Smooth muscle cell (in vitro differentiated cells): ENCODE results near the gene SRSF12. TPM values are rescaled to one million over a fixed set of nuclear protein-coding genes. Genes with fewer than 3 reads are reported as not detected.
"Not testable (repeated sequence)": the region's sequence is repeated elsewhere in the genome, so short reads cannot be mapped to it uniquely, and the experiment has no call there.

Experiments used
- DNase-seq: peaks from one replicate; lab custom pipeline; 2025; ENCODE audit not compliant: unreplicated experiment; lab: John Stamatoyannopoulos, UW
- H2AFZ ChIP-seq: fragments of 200-600 bp; sonication (generic); 2 replicates; pipeline ENCODE4 v1.6.0; 2016; ENCODE audit warnings: antibody characterized with exemption, low read depth, mild to moderate bottlenecking
- H3F3A ChIP-seq: fragments of 200-600 bp; sonication (generic); 2 replicates; pipeline ENCODE4 v1.6.0; 2017; ENCODE audit warnings: antibody characterized with exemption, low read depth
- H3K27ac ChIP-seq: fragments of 200-600 bp; sonication (generic); 2 replicates; pipeline ENCODE4 v1.5.1; 2016; ENCODE audit warnings: low read depth, mild to moderate bottlenecking
- H3K27me3 ChIP-seq: fragments of 200-600 bp; sonication (generic); 2 replicates; pipeline ENCODE4 v1.6.1; 2016; ENCODE audit warnings: low read depth, mild to moderate bottlenecking
- H3K36me3 ChIP-seq: fragments of 200-600 bp; sonication (generic); 2 replicates; pipeline ENCODE4 v1.5.1; 2016; ENCODE audit warnings: low read depth
- H3K4me1 ChIP-seq: fragments of 200-600 bp; sonication (generic); 2 replicates; pipeline ENCODE4 v1.5.1; 2016; ENCODE audit warnings: low read depth
- H3K4me2 ChIP-seq: fragments of 200-600 bp; sonication (generic); 2 replicates; pipeline ENCODE4 v1.6.0; 2016; ENCODE audit warnings: mild to moderate bottlenecking
- H3K4me3 ChIP-seq: fragments of 200-600 bp; sonication (generic); 2 replicates; pipeline ENCODE4 v1.5.1; 2016; ENCODE audit warnings: mild to moderate bottlenecking
- H3K79me2 ChIP-seq: fragments of 200-600 bp; sonication (generic); 2 replicates; pipeline ENCODE4 v1.6.0; 2016; ENCODE audit warnings: low read depth, mild to moderate bottlenecking
- H3K9ac ChIP-seq: fragments of 200-600 bp; sonication (generic); 2 replicates; pipeline ENCODE4 v1.6.0; 2016; ENCODE audit warnings: low read depth
- H3K9me3 ChIP-seq: fragments of 200-600 bp; sonication (generic); replicated peaks from 2 replicates; pipeline ENCODE4 v1.5.1; 2016; ENCODE audit warnings: low read depth
- H4K20me1 ChIP-seq: fragments of 200-600 bp; sonication (generic); 2 replicates; pipeline ENCODE4 v1.6.0; 2016; ENCODE audit warnings: low read depth
- WGBS: methylation state at CpG from one replicate; pipeline ENCODE4 v1.1.7; 2016; ENCODE audit warnings: low lambda C conversion rate; 5-methylcytosine and 5-hydroxymethylcytosine counted together
- polyA plus RNA-seq: library from polyadenylated mRNA; unstranded; fragments of >200 nt; fragmentation: Nextera tagmentation; extraction: Ambion mirVana; gene quantifications from 2 replicates; pipeline ENCODE4 v1.2.1, GENCODE V29; 2016
- total RNA-seq: library from RNA; depleted of rRNA; stranded (reverse); fragments of >200 nt; gene quantifications from 2 replicates; pipeline ENCODE4 v1.2.3, GENCODE V29; 2014
- TF ChIP-seq, protein P1 (sequence below): fragments of 200-600 bp; sonication (generic); IDR thresholded peaks from 2 replicates; pipeline ENCODE4 v1.5.1; 2017; ENCODE audit warnings: borderline replicate concordance, mild to moderate bottlenecking, antibody characterized with exemption; ENCODE audit not compliant: insufficient read depth, poor library complexity, severe bottlenecking

The SRSF12 gene
- total and polyA plus RNA-seq, 2 experiments from 2014 or later, result 5.6 to 7.2 TPM

DNA sequence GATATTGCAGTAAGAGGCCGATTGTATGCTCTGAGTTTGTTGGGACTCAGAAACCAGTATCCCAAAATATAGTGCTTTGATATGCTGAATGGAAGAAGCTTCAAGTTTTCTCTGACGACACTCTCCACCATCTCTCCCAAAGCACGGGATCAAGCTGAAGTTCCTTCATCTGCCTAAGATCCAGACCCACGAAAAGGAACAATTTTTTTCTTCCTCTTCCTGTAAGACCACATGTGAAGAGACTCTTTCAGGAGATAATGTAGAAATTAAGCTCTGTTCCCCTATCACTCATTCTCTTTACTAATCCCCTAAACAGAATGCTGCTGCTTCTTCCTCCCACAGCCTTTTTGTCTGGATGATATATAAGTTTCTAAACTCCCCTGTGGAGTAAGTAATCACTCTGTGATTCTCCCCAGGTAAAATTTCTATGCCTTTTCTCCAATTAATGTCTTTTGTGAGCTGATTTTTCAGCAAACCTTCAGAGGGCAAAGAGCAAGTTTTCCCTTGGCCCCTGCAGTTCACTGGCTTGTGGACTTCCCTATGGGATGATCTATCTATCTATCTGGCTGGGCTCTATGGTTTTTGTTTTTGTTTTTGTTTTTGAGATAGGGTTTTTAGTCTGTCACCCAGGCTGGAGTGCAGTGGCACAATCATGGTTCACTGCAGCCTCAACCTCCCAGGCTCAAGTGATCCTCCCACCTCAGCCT lies 50.8 kb downstream of the SRSF12 start:
- no peak for DNase-seq
- Histone ChIP-seq H3F3A (no peaks in the 10 kb centered on the region), H3K9me3 (no peaks in the 10 kb centered on the region), H3K36me3 (no peaks in the 10 kb centered on the region), H3K27me3 (no peaks in the 10 kb centered on the region), H3K27ac (no peak overlapping the region), H3K4me3 (no peak overlapping the region), H3K79me2 (no peaks in the 10 kb centered on the region), H3K4me2 (no peak overlapping the region), H3K4me1 (peaks cover 6% of the 10 kb centered on the region), H2AFZ (peak overlapping the region; percentile 75), H3K9ac (no peak overlapping the region), H4K20me1 (no peaks in the 10 kb centered on the region)
- 71% methylated on average over 4 of the region's 4 CpGs for WGBS
- TF ChIP-seq, protein P1, sequence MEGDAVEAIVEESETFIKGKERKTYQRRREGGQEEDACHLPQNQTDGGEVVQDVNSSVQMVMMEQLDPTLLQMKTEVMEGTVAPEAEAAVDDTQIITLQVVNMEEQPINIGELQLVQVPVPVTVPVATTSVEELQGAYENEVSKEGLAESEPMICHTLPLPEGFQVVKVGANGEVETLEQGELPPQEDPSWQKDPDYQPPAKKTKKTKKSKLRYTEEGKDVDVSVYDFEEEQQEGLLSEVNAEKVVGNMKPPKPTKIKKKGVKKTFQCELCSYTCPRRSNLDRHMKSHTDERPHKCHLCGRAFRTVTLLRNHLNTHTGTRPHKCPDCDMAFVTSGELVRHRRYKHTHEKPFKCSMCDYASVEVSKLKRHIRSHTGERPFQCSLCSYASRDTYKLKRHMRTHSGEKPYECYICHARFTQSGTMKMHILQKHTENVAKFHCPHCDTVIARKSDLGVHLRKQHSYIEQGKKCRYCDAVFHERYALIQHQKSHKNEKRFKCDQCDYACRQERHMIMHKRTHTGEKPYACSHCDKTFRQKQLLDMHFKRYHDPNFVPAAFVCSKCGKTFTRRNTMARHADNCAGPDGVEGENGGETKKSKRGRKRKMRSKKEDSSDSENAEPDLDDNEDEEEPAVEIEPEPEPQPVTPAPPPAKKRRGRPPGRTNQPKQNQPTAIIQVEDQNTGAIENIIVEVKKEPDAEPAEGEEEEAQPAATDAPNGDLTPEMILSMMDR, result no peak

DNA sequence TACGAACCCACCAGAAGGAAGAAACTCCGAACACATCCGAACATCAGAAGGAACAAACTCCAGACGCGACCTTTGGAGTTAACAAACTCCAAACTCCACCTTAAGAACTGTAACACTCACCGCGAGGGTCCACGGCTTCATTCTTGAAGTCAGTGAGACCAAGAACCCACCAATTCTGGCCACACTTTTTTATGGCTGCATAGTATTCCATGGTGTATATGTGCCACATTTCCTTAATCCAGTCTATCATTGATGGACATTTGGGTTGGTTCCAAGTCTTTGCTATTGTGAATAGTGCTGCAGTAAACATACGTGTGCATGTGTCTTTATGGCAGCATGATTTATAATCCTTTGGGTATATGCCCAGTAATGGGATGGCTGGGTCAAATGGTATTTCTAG lies 51.8 kb downstream of the SRSF12 start:
- not testable (repeated sequence) for H3K4me3 ChIP-seq, H3K9ac ChIP-seq, H2AFZ ChIP-seq, H3K36me3 ChIP-seq, H4K20me1 ChIP-seq, DNase-seq, H3K4me2 ChIP-seq, H3K27ac ChIP-seq, H3K79me2 ChIP-seq, H3K9me3 ChIP-seq, H3K4me1 ChIP-seq, H3F3A ChIP-seq, H3K27me3 ChIP-seq
- 97% methylated on average over 9 of the region's 9 CpGs for WGBS

DNA sequence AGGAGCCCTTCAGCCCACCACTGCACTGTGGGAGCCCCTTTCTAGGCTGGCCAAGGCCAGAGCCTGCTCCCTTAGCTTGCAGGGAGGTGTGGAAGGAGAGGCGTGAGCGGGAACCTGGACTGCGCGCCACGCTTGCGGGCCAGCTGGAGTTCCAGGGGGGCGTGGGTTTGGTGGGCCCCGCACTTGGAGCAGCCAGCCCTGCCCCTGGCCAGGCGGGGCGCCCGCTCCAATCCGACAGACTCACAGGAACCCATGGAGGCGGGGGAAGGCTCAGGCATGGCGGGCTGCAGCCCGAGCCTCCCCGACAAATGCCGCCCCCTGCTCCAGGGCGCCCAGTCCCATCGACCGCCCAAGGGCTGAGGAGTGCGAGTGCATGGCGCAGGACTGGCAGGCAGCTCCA lies 52.9 kb downstream of the SRSF12 start:
- H3K79me2 ChIP-seq, H3K4me3 ChIP-seq, H3K36me3 ChIP-seq, H3K9me3 ChIP-seq, DNase-seq, H3K27ac ChIP-seq, H3K4me1 ChIP-seq, H4K20me1 ChIP-seq, H3K27me3 ChIP-seq, H2AFZ ChIP-seq, H3F3A ChIP-seq, H3K4me2 ChIP-seq, H3K9ac ChIP-seq: not testable (repeated sequence)
- 91% methylated on average over 22 of the region's 22 CpGs for WGBS

DNA sequence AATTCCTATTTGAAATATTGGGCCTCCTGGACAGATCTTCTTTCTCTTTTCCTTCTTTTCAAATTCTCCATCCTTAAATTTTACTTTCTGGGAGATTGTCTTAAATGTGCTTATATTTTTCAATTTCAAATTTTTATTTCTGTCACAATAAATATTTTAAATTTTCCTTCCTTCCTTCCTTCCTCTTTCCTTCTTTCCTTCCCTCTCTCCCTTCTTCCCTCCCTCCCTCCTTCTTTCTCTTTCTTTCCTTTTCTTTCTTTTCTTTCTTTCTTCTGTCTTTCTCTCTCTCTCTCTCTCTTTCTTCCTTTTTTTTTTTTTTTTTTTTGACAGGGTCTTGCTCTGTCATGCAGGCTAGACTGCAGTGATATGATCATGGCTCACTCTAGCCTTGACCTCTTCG lies 54.0 kb downstream of the SRSF12 start:
- Histone ChIP-seq H4K20me1 (no peaks in the 10 kb centered on the region), H2AFZ (no peak overlapping the region), H3F3A (no peaks in the 10 kb centered on the region), H3K4me1 (peaks cover 6% of the 10 kb centered on the region), H3K9me3 (no peaks in the 10 kb centered on the region), H3K27me3 (no peaks in the 10 kb centered on the region), H3K36me3 (no peaks in the 10 kb centered on the region), H3K79me2 (no peaks in the 10 kb centered on the region), H3K9ac (no peak overlapping the region), H3K27ac (no peak overlapping the region), H3K4me2 (no peak overlapping the region), H3K4me3 (no peak overlapping the region)
- 100% methylated on average over 1 of the region's 1 CpG for WGBS
- DNase-seq, result no peak
- TF ChIP-seq, protein P1, result no peak
